Right ventricle myocardium inferior (tissue), 1 donor: ENCODE data around the gene MYO1D. TPM values are rescaled to one million over a fixed set of nuclear protein-coding genes. Genes with fewer than 3 reads are reported as not detected.

Experiments
- ATAC-seq: fragments of 200-7000 bp; cut with Tn5 transposase; one replicate; pipeline ENCODE4 v1.9.1; 2020; ENCODE audit warnings: mild to moderate bottlenecking, moderate library complexity
- DNase-seq: peaks from one replicate; pipeline ENCODE4 v3.0.0; 2021; ENCODE audit errors: missing footprints
- intact Hi-C: fragments of 100-400 bp; cut with DNase I; formaldehyde crosslinking; loops from one replicate; pipeline ENCODE4 v1.11.0; 2022
- total RNA-seq: library from RNA; stranded (reverse); fragmentation: NEBNext Ultra II Directional; extraction: Animal tissue kit (Norgen Biotek cat#: 25700); gene quantifications from one replicate; pipeline ENCODE4 v1.2.1, GENCODE V29; 2021
- donor health status: DM: no; HTN: yes; CAD: no; lungs with severe emphysema.

Gene MYO1D
- total RNA-seq, 1 donor from 2014 or later = 4.7 TPM

DNA sequence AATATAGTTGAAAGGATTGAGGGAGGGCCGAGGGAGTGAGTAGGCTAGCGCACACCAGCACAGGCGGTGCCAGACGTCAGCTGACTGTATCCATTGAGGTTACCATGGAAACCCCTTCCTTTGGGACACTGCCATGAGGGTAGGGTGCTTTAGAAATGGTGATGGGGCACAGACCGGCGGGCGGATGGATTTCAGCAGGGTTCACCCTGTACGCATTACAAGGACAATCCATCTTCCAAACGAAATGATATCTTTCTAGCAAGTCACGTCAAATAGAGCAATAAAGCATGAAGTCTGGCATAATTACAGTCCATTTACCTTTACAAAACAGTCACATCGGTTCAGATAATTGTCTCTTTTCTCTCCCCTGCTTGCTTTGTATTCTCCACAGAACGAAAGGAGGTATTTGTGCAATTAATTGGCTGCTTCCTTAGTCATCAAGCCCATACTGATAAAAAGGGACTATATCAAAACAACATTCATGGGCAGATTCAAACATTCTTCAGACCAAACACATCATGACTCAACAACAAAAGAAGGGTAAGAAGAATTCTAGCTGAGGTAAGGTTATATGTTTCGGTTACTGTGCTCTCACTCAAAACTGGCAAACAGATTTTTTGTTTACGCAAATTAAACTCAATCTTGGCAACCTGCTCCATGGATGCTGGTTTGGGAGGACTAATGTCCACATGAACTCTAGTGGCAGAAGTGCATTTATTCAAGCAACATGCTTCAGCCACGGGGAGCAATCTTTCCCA is 249.5 kb downstream of the MYO1D start:
- intact Hi-C loops = no loop called here
- no peak for ATAC-seq

DNA sequence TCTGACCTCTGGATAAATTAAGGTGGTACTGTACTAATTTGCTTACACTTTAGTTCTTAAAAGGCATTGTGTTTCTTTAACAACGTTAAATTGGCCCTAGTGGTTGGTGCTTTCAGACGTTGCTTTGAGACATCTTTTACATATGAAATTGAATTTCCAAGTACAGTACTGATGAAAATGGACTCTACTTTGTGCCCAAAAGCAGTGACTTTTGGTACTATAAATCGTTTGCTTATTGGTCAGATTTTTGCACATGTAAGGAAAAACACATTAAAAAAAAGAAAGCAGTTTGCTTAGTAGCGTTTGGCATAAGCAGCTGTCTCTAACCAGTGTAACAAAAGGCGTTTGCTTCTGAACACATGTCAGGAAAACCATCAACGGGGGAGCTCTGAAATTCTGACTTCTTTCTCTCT is 250.5 kb downstream of the MYO1D start:
- intact Hi-C loops = no loop called here
- ATAC-seq = no peak
- no peak for DNase-seq

More for the DNA sequence above, 249.5 kb downstream of the MYO1D start:
- no peak for DNase-seq

DNA sequence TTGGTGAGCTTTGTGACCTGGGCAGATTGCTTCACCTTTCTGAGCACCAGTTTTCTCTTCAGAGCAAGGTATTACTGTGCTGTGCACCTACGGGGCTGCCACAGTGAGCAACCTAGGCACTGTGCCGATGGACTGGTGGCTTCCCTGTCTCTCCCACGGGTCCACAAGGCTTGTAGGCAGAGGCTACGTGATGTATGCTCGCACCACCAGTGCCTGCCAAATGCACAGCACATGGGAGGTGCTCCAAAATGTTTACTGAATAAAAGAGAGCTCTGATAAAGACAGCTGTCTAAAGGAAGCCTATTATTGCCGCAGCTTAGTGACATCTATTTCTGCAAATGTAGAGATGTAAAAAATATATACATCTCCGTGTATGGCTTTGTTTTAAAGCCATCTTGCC is 251.0 kb downstream of the MYO1D start:
- no peak for DNase-seq
- intact Hi-C loops = no loop called here
- no peak for ATAC-seq

DNA sequence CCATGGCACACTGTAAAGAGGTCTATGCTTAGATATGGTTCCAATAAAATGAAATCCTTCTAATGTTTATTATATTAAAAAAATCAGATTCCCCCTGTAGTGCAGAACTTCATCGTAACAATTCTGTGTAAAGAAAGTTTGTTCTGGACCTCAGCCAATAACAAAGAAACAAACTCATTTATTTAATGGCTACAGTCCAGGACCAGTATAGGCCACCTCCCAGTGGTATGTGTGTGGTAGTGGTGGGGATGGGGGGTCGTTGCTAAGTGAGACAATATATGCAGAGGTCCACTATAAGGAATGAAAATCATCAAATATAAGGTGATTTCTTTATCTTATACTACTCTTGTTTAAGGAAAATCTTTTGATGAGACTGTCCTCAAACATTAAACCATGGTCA is 253.7 kb downstream of the MYO1D start:
- ATAC-seq (no peak), DNase-seq (no peak)
- intact Hi-C loops = no loop called here

DNA sequence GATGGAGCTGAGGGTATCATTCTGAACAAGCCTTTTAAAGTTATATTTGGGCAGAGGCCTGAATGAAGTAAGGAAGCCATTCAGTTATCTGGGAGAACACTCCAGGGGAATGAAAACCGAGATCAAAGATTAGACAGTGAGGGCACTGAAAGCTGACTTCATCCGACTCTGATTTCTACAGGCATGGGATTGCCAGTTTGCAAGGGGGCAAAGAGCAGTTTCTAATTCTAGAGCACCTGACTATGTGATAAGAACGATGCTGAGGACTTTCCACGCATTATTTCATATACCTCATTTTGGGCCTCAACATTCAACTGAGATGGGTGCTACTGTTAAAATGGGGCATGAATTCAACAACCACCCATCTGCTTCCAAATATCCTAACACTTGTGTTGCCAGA is 254.4 kb downstream of the MYO1D start:
- intact Hi-C loops = no loop called here
- DNase-seq (no peak), ATAC-seq (no peak)

DNA sequence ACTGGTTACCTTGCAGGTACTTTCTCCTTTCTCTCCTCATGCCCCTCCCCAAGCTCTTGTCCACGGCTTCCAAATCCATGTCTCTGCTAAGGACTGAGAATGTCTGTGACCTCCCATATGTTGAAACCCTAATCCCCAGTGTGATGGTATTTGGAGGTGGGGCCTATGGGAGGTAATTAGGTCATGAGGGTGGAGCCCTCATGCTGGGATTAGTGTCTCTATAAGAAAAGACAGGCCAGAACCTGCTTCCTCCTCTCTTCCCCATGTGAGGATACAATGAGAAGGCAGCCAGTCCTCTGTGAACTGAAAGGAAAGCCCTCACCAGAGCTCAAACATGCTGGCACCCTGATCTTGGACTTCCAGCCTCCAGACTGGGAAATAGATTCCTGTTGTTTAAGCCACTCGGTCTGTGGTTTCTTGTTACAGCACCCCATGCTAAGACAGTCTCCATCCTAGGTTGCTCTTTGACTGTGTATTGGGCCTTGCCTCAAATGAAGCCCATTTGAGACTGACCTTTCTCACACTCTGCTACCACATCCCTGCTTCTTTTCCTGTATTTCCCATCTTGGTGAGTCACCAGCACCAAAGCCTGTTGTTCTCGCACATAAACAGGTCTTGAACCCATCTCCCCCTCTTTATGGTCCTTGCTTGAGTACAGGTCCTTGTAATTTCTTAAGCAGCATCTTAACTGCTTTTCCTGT is 255.2 kb downstream of the MYO1D start:
- intact Hi-C loops = no loop called here
- DNase-seq = no peak
- no peak for ATAC-seq

DNA sequence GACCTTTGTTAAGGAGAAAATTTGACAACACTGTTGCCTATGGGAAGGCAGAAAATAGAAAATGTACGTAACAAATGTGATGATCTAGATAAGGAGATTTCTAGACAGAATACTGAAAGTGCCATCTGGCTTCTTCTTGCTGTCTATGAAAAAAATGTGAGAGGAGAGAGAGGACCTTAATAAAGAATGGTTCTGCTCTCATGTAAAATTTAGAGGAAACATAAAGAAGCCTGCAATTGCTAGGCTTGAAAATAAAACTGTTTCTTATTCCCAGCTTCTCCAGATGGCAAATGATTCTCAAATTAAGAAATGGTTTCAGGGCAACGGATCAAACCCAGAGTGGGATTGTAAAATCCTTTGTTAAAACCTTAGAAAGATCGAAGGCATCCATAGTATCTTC is 261.6 kb downstream of the MYO1D start:
- intact Hi-C loops = no loop called here
- no peak for ATAC-seq
- DNase-seq = no peak

DNA sequence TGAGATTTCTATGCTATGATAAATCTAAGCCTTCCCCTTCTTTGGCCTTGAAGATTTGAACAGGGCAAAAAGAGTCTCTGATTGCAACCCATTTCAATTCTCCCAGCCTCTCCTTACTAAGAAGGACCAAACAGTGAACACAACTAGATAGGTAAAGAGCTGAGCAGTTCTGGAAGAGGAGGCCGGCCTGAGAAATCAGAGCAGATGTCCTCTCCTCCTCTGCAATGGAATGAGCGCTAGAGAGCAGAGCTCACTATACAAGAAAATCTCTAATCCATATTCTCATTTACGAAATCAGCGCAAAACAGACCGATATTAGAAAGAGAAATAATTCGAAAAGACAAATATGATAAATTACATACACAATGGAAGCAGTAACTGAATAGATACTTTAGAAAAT is 266.0 kb downstream of the MYO1D start:
- DNase-seq = no peak
- no peak for ATAC-seq
- intact Hi-C loops = no loop called here

DNA sequence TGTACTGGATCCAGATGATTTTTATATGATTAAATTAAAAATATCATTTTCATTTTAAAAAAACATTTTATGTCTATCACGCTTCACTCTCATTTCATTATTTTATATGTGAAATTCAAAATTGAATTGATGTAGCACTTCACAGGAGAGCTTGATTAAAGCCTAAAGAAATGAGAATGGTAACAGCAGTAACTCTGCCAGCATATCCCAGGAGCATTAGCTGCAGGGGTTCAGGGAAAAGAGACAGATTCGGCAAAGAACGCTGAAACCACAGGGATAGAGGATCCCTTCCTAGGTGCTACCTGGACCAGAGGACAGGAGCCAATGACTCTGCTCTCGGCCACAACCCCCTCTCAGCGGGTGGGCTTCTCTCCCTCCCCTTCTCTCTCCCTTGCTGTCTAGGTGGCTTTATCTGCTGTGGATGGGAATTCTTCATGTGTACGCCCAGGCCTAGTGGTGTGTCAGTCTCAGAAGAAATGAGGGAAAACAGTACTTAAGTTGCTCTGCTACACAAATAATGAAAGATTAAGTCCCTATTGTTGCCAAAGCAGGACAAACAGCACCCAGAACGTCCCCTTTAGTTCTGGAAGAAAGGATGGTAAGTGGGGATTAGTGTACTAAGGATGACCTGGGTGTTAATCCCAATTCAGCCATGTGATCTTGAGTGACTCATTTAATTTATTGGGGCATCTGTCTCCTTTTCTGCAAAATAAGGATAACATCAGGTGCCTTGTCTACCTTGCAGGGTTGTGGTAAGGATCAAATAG is 266.9 kb downstream of the MYO1D start:
- no peak for DNase-seq
- no peak for ATAC-seq
- intact Hi-C loops = loop anchor here (5.0 kb wide), 1 partner anchor 113 kb away; no protein-coding TSS in a partner anchor

DNA sequence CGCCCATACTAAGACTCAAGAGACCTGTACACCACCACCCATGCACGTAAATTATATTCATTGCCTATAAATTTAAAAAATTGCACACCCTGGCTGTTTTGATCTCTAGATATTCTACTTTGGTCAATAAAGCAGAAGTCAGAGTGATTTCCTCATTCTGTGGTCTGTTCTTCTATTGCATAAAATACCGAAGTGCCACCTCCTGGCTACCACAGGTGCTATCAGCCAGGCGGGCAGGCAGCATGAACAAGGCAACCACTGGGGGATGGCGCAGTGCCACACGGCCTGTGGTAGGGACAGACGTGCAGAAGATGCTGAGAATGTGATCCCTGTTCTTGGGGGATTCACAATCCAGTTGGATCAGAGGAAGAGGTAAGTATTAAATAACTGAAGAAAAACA is 267.8 kb downstream of the MYO1D start:
- intact Hi-C loops = loop anchor here (5.0 kb wide), 1 partner anchor 112 kb away; no protein-coding TSS in a partner anchor
- ATAC-seq (peak; percentile 48), DNase-seq (peak; percentile 80)

DNA sequence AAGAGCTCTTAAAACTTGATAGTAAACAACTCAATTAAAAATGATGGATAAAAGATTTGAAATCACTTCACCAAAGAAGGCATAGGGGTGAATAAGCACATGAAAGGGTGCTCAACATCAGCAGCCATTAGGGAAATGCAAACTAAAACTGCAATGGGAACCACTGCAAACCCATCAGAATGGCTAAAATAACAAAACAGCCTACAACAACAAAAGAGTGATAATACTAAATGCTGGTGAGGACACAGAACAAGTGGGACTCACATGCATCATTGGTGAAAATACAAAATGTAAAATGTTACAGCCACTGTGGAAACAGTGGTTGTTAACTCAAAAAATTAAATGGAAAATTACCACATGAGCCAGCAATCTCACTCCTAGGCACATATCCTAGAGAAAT is 268.7 kb downstream of the MYO1D start:
- no peak for DNase-seq
- no peak for ATAC-seq
- intact Hi-C loops = loop anchor here (5.0 kb wide), 1 partner anchor 111 kb away; no protein-coding TSS in a partner anchor

DNA sequence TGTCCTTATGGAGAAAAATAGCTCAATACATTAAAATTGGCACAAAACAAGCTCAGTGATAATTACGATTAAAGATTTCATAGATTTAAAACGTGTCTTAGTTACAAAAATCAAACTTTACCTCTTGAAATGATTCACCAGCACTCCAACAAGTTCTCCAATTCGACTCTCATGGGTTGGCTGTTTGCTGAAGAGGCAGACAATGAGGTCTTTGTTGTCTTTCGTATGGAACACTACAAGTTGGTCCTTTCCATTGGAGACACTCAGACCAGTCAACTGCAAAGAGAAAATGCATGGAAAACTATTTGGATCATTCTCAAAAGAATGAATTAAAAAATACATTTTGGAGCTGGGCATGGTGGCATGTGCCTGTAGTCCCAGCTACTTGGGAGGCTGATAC is 272.0 kb downstream of the MYO1D start:
- no peak for DNase-seq
- intact Hi-C loops = loop anchor here (5.0 kb wide), 1 partner anchor 108 kb away; no protein-coding TSS in a partner anchor
- no peak for ATAC-seq

DNA sequence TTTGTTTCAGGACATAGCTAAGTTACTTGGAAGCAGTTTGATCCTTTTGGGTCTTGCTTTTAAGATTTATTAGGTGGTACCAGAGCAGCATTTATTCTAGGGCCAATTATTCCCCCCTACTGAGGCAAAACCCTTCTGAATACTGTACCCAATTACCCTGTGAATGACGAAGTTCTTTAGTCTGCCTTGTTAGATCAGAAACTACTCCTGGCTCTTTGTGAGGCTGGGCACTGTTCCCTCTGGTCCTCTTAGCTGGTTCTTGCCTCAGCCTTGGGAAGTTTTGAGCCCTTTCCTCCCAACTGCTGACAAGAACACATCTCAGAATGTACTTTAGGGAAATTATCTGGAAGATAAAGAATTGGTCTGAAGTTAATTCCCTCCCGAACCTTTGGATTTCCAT is 274.5 kb downstream of the MYO1D start:
- no peak for DNase-seq
- intact Hi-C loops = no loop called here
- no peak for ATAC-seq

DNA sequence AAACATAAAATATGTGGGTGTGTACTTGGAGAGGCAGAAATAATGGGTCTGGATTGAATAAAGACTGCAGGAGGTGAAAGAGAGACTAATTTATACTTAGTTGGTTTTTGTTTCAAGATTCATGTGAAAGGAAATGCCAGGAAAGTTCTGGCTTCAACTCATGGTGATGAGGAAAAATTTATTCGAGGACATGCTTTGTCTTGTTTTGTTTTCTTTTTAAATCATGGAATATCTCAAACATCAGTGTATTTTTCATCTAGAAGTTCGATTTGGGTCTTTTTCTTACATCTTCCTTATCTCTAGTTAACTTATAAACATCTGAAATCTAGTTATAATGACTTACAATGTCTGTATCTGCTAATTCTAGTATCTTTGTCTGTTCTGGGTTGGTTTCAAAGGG is 275.1 kb downstream of the MYO1D start:
- no peak for DNase-seq
- intact Hi-C loops = no loop called here
- no peak for ATAC-seq

DNA sequence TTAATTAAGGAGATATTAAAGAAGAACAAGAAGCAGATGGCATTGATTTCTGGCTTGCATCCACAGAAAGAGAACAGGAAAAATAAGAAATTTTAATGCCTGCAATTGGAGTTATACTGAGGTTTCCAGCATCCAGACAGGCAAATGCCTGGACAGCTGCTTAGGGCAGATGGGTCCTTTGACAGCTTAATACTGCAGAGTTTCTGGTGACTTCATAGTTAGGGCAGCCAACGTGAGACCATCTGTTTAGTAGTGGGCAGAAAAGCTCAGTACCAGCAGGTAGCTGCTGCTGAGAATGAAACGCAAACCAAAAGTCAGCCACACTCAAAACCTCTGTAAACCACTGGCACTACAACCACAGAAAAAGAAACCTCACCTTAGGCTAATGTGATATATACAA is 280.3 kb downstream of the MYO1D start:
- ATAC-seq (no peak), DNase-seq (no peak)
- intact Hi-C loops = no loop called here

DNA sequence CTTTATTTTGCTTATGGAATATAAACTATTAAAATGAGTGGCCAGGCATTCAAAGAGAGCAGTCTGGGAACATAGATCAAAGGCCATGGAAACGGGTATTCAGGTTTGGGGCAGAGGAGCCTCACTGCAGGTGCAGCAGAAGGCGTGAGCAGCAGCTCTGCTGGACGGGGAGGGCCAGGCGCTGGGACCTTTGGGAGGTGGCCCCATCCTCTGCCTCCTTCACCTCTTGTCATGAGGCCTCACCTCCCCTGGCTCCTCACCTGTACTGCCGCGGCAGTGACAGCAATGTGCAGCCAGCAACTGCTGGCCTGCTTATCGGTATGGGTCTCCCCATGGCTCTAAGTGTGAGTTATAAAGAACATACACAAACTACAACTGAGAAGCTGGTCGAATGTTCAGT is 280.7 kb downstream of the MYO1D start:
- intact Hi-C loops = no loop called here
- ATAC-seq (no peak), DNase-seq (no peak)

DNA sequence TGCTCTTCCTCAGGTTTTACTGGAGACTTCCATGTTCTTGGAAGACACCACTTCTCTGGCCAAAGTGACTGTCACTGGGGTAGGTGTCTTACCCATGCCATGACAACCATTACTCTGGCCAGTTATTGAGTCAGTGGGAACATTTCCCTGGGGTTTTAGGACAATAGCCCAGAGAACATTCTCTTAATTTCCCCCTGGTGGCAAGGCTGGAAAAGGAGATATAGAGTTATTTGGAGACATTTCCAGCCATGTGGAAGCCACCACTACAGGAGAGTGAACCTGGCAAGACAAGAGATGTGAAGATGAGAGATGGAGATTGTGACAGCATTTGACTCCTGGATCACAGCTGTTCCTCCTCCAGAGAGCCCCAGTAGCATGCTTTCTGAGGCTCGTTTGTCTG is 283.9 kb downstream of the MYO1D start:
- DNase-seq = no peak
- intact Hi-C loops = no loop called here
- ATAC-seq = no peak

DNA sequence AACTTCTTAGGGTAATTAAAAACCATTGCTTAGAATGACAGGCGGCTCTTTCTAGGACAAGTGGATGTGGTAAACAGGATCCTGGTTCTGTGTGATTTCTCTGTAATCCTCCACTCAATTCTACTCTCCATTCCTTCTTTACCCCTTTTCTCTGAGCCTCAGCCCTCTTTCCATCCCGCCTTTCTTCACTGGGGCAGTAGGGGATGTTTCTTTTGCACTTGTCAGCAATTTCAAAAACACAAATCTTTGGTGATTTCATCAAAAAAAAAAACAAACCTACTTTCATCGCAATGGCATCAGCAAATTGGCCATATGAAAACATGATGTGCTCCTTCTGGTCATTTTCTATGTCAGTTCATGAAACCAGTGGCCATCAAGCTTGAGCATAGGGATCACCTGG is 285.5 kb downstream of the MYO1D start:
- ATAC-seq = no peak
- DNase-seq = no peak
- intact Hi-C loops = no loop called here

DNA sequence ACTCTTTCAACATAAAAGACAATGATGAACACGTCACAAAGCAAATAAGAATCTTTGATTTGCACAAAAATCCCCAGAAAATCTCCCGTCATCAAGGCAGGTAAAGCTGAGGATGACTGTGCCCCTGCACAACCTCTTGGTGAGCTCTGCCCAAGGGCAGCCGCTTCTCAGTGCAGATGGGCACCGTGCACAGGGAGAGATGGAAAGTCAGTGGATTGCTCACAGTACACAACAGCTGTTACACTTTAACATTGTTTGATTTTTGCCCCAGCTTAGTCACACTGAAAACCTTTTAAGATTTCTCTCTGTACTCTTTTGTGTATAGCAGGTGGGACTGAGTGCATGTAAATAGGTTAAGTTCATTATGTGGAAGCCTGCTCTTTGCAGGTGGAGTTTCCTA is 285.9 kb downstream of the MYO1D start:
- DNase-seq (no peak), ATAC-seq (no peak)
- intact Hi-C loops = no loop called here

DNA sequence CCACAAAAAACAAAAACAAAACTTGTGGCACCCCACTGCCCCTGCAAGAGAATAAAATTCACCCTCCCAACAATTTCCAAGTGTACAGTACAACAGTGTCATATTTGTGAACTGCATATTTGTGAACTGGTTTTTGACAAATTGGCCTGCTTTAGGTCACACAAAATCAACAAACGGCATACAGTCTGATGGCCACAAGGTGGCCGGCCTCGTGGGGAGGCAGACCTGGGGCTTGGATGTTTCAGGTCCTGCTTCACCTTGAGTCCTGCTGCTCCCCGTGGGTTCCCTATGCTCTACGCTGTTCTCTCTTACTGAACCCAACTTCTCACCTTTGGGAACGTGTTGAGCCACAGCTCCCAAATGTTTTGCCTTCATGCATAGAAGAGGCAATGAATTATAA is 287.9 kb downstream of the MYO1D start:
- intact Hi-C loops = no loop called here
- DNase-seq = no peak
- ATAC-seq = no peak
